Measurements from ENCODE around the gene PPP2R5E.

The PPP2R5E gene

DNA sequence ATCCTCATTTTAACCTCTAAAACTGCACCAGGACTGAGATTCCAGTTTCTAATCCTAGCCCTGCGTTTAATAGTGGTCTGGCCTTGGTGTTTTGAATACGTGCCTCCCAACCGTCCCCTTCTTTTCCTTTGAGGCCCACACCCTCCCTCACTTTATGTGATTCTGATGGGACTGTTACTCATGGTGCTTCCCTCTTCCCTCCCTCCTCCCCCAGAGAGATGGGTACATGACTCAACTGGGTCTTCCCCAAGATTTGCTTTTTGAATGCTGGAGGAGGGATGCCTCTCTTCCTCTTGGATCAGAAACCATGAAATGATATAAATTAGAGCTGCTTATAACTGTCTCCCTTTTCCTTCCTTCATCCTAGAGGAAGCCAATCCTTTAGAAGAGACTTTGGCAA, 8.2 kb upstream of the PPP2R5E start:
- no peak overlapping the region for H3K27ac ChIP-seq (ENCODE audit: insufficient read depth, low read depth, low read length, poor library complexity, severe bottlenecking)
- H3K27me3 ChIP-seq (ENCODE audit: control insufficient read depth, insufficient read depth, low read length, poor library complexity, severe bottlenecking) = no peaks in the 10 kb centered on the region
- 50 to 51% methylated on average over 3 of the region's 3 CpGs for WGBS, 2 experiments
- no peaks in the 10 kb centered on the region for H3K9me3 ChIP-seq (ENCODE audit: control insufficient read depth, low read length)
- no peaks in the 10 kb centered on the region for H3K4me1 ChIP-seq (ENCODE audit: control insufficient read depth, insufficient read depth, low read length)
- H3K4me3 ChIP-seq (ENCODE audit: insufficient read depth, low read depth, low read length) = no peak overlapping the region
- no peaks in the 10 kb centered on the region for H3K36me3 ChIP-seq (ENCODE audit: control insufficient read depth, insufficient read depth, low read length)

DNA sequence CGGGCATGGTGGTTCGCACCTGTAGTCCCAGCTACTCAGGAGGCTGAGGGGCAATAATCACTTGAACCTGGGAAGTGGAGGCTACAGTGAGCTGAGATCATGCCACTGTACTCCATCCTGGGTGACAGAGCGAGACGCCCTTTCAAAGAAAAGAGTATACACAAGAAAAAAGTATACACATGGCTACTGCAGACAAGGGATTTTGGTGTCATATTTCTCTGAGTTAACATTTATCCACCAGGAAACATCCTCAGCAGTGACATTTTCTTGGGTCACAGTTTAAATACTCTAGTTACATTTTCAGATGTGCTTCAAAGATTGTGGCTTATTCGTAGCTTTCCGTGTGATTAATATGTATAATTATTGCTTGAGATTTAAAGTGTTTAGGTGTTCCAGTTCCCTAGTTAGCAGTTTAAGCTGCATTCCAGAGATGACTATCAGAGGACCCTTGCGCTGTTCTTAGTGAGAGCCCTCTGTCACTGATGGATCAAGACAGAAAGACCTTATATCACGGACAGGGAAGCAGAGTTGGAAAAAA, 4.7 kb upstream of the PPP2R5E start:
- Histone ChIP-seq H3K27me3 (ENCODE audit: control insufficient read depth, insufficient read depth, low read length, poor library complexity, severe bottlenecking) (no peaks in the 10 kb centered on the region), H3K27ac (ENCODE audit: insufficient read depth, low read depth, low read length, poor library complexity, severe bottlenecking) (no peak overlapping the region), H3K4me1 (ENCODE audit: control insufficient read depth, insufficient read depth, low read length) (no peaks in the 10 kb centered on the region), H3K9me3 (ENCODE audit: control insufficient read depth, low read length) (no peaks in the 10 kb centered on the region), H3K36me3 (ENCODE audit: control insufficient read depth, insufficient read depth, low read length) (no peaks in the 10 kb centered on the region), H3K4me3 (ENCODE audit: insufficient read depth, low read depth, low read length) (no peak overlapping the region)
- WGBS, 2 experiments = 93 to 98% methylated on average over 8 of the region's 8 CpGs

DNA sequence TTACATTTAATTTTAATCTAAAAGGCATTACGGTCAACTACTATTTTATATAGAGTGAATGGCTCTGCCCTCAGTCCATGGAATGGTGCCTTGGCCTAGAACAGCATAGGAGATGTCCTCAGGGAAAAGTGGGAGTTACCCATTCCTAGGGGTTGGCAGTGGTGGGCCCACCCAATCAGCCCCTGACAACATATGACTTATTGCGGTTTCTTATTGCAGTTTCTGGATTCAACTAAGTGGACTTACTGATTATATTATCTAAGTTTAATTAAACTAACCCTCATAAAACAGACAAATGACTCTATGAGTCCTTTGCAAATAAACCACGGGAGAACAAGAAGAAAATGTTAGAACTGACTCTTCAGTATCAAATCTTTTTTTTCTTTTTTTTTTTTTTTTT, 2.3 kb upstream of the PPP2R5E start:
- H3K36me3 ChIP-seq (ENCODE audit: control insufficient read depth, insufficient read depth, low read length) = no peaks in the 10 kb centered on the region
- no peaks in the 10 kb centered on the region for H3K4me1 ChIP-seq (ENCODE audit: control insufficient read depth, insufficient read depth, low read length)
- no peak overlapping the region for H3K27ac ChIP-seq (ENCODE audit: insufficient read depth, low read depth, low read length, poor library complexity, severe bottlenecking)
- H3K27me3 ChIP-seq (ENCODE audit: control insufficient read depth, insufficient read depth, low read length, poor library complexity, severe bottlenecking) = no peaks in the 10 kb centered on the region
- 92 to 100% methylated on average over 2 to 3 of the region's 3 CpGs for whole genome bisulfite sequencing, 2 experiments
- no peaks in the 10 kb centered on the region for H3K9me3 ChIP-seq (ENCODE audit: control insufficient read depth, low read length)
- no peak overlapping the region for H3K4me3 ChIP-seq (ENCODE audit: insufficient read depth, low read depth, low read length)

DNA sequence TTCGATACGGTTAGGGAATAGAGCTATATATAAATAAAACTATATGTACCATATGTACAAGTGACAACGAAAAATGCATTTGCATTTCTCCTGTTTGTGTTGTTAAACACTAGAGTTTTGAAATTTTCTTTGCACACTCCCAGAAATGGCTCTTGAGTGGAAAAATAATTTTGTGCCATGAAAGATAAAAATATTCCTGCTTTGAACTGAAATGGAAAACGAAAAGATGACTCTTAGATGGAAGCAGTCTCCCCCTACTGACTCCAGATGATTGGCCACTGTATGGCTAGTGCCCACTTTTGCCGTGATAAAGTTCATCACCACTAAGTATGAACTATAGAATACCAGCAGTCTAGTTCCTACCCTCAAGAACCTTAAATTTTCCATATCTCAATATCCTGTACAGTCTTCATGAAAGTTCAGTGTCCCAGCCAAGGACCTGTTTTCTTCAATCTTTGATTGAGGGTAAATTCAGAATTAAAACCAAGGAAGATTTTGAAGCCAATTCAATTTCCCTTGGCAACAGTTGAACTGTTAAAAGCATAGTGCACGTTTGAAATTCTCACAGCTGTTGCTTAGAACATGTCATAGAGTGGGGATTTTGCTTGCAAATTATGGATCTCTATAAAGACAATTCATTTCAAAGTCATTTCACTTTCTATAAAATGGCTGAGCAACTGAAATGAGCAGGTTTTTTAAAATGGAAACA, 1.6 kb upstream of the PPP2R5E start:
- WGBS, 2 experiments = 67 to 76% methylated on average over 3 to 4 of the region's 6 CpGs
- H3K4me1 ChIP-seq (ENCODE audit: control insufficient read depth, insufficient read depth, low read length) = no peaks in the 10 kb centered on the region
- H3K9me3 ChIP-seq (ENCODE audit: control insufficient read depth, low read length) = no peaks in the 10 kb centered on the region
- H3K27ac ChIP-seq (ENCODE audit: insufficient read depth, low read depth, low read length, poor library complexity, severe bottlenecking) = no peak overlapping the region
- no peak overlapping the region for H3K4me3 ChIP-seq (ENCODE audit: insufficient read depth, low read depth, low read length)
- H3K36me3 ChIP-seq (ENCODE audit: control insufficient read depth, insufficient read depth, low read length) = no peaks in the 10 kb centered on the region
- no peaks in the 10 kb centered on the region for H3K27me3 ChIP-seq (ENCODE audit: control insufficient read depth, insufficient read depth, low read length, poor library complexity, severe bottlenecking)

- no peaks in the 10 kb centered on the region for H3K27me3 ChIP-seq (ENCODE audit: control insufficient read depth, insufficient read depth, low read length, poor library complexity, severe bottlenecking)
- 2% methylated on average over 21 of the region's 22 CpGs for WGBS, 2 experiments
- no peaks in the 10 kb centered on the region for H3K9me3 ChIP-seq (ENCODE audit: control insufficient read depth, low read length)
- H3K4me3 ChIP-seq (ENCODE audit: insufficient read depth, low read depth, low read length) = peak overlapping the region; percentile 97
- H3K36me3 ChIP-seq (ENCODE audit: control insufficient read depth, insufficient read depth, low read length) = peaks cover 3% of the 10 kb centered on the region
- peak overlapping the region; percentile 84 for H3K27ac ChIP-seq (ENCODE audit: insufficient read depth, low read depth, low read length, poor library complexity, severe bottlenecking)
- H3K4me1 ChIP-seq (ENCODE audit: control insufficient read depth, insufficient read depth, low read length) = no peaks in the 10 kb centered on the region
Observed at GRCh38 chr14:63543826-63544406, 739 bp upstream of the PPP2R5E start.

- Histone ChIP-seq H3K27ac (ENCODE audit: insufficient read depth, low read depth, low read length, poor library complexity, severe bottlenecking) (peak overlapping the region; percentile 91), H3K27me3 (ENCODE audit: control insufficient read depth, insufficient read depth, low read length, poor library complexity, severe bottlenecking) (no peaks in the 10 kb centered on the region), H3K4me1 (ENCODE audit: control insufficient read depth, insufficient read depth, low read length) (no peaks in the 10 kb centered on the region), H3K9me3 (ENCODE audit: control insufficient read depth, low read length) (no peaks in the 10 kb centered on the region), H3K4me3 (ENCODE audit: insufficient read depth, low read depth, low read length) (peak overlapping the region; percentile 97), H3K36me3 (ENCODE audit: control insufficient read depth, insufficient read depth, low read length) (peaks cover 12% of the 10 kb centered on the region)
- WGBS, 2 experiments = 0% methylated on average over 43 to 46 of the region's 46 CpGs
Observed at GRCh38 chr14:63542231-63542999, 762 bp downstream of the PPP2R5E start.

GRCh38 chr14:63535918-63536317, 7.3 kb downstream of the PPP2R5E start:
- H3K9me3 ChIP-seq (ENCODE audit: control insufficient read depth, low read length) = no peaks in the 10 kb centered on the region
- H3K27me3 ChIP-seq (ENCODE audit: control insufficient read depth, insufficient read depth, low read length, poor library complexity, severe bottlenecking) = no peaks in the 10 kb centered on the region
- no peak overlapping the region for H3K4me3 ChIP-seq (ENCODE audit: insufficient read depth, low read depth, low read length)
- H3K36me3 ChIP-seq (ENCODE audit: control insufficient read depth, insufficient read depth, low read length) = peaks cover 20% of the 10 kb centered on the region
- no peaks in the 10 kb centered on the region for H3K4me1 ChIP-seq (ENCODE audit: control insufficient read depth, insufficient read depth, low read length)
- H3K27ac ChIP-seq (ENCODE audit: insufficient read depth, low read depth, low read length, poor library complexity, severe bottlenecking) = no peak overlapping the region

DNA sequence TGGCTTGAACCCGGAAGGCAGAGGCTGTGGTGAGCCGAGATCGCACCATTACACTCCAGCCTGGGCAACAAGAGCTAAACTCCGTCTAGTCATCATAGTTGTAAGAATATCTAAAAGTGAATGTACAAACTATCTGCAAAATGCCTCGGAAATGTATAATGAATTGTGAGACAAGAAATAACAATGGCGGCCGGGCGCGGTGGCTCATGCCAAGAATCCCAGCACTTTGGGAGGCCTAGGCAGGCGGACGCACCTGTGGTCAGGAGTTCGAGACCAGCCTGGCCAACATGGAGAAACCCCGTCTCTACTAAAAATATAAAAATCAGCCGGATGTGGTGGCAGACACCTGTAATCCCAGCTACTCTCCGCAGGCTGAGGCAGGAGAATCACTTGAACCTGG, 9.7 kb downstream of the PPP2R5E start:
- peaks cover 21% of the 10 kb centered on the region for H3K36me3 ChIP-seq (ENCODE audit: control insufficient read depth, insufficient read depth, low read length)
- no peak overlapping the region for H3K4me3 ChIP-seq (ENCODE audit: insufficient read depth, low read depth, low read length)
- H3K4me1 ChIP-seq (ENCODE audit: control insufficient read depth, insufficient read depth, low read length) = no peaks in the 10 kb centered on the region
- H3K9me3 ChIP-seq (ENCODE audit: control insufficient read depth, low read length) = no peaks in the 10 kb centered on the region
- no peaks in the 10 kb centered on the region for H3K27me3 ChIP-seq (ENCODE audit: control insufficient read depth, insufficient read depth, low read length, poor library complexity, severe bottlenecking)
- no peak overlapping the region for H3K27ac ChIP-seq (ENCODE audit: insufficient read depth, low read depth, low read length, poor library complexity, severe bottlenecking)
- 94 to 96% methylated on average over 15 of the region's 15 CpGs for WGBS, 2 experiments

DNA sequence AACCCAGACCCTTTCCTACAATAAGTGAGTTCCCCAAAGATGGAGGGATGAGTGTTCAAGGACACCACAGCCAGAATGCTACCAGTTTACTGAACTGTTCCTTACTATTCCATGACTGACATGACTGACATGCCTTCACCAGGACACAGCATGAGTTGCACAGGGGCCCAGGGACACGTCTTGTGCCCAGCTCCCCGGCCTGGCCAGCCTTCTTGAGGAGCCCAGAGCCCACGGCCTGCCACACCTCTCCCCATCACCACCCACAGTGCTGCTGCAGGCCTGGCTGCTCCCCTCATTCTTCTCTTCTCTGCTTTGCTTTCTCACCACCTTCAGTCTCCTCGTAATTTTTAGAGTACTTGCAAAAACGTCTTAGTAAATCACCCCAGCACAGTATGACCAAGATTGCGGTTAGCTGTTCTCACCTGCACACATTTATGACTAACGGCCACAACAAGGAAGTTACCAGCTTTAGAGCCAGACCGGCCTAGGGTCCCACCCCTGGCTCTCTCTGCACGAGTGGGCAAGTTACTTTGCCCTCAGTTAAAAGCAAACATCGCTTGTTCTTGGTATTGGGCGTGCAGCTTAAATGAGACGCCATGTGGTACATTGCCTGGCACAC, 18.5 kb downstream of the PPP2R5E start:
- Histone ChIP-seq H3K4me1 (ENCODE audit: control insufficient read depth, insufficient read depth, low read length) (no peaks in the 10 kb centered on the region), H3K36me3 (ENCODE audit: control insufficient read depth, insufficient read depth, low read length) (peaks cover 11% of the 10 kb centered on the region), H3K9me3 (ENCODE audit: control insufficient read depth, low read length) (no peaks in the 10 kb centered on the region), H3K4me3 (ENCODE audit: insufficient read depth, low read depth, low read length) (no peak overlapping the region), H3K27me3 (ENCODE audit: control insufficient read depth, insufficient read depth, low read length, poor library complexity, severe bottlenecking) (no peaks in the 10 kb centered on the region), H3K27ac (ENCODE audit: insufficient read depth, low read depth, low read length, poor library complexity, severe bottlenecking) (no peak overlapping the region)
- 83 to 86% methylated on average over 12 of the region's 12 CpGs for WGBS, 2 experiments

All from ectodermal cell (in vitro differentiated cells).